WI38 (cell line): ENCODE measurements around the gene MTCH2.

Source experiments
- H3K4me3 ChIP-seq: 2 replicates; pipeline ENCODE4 v1.5.1; 2011; ENCODE audit warnings: low read depth, mild to moderate bottlenecking, control low read depth, low read length
- CTCF ChIP-seq: IDR thresholded peaks from 2 replicates; pipeline ENCODE4 v1.5.1; 2012; ENCODE audit warnings: low read depth, mild to moderate bottlenecking, control low read depth, low read length

MTCH2 gene

GRCh38 chr11:47589977-47590861 is 52.1 kb downstream of the MTCH2 start:
- no peak overlapping the region for H3K4me3 ChIP-seq
- TF ChIP-seq CTCF = no peak

- H3K4me3 ChIP-seq = no peak overlapping the region
- TF ChIP-seq CTCF = no peak
These were observed 52.8 kb downstream of the MTCH2 start for GRCh38 chr11:47589584-47589976.

- H3K4me3 ChIP-seq = no peak overlapping the region
- TF ChIP-seq CTCF = no peak
These were observed 53.2 kb downstream of the MTCH2 start for GRCh38 chr11:47589118-47589517.

GRCh38 chr11:47587723-47588326 is 54.5 kb downstream of the MTCH2 start:
- H3K4me3 ChIP-seq = no peak overlapping the region
- no peak for TF ChIP-seq CTCF

GRCh38 chr11:47587039-47587716 is 55.2 kb downstream of the MTCH2 start:
- no peak for TF ChIP-seq CTCF

GRCh38 chr11:47586098-47586855 is 56.1 kb downstream of the MTCH2 start, which contains the start of gene FAM180B:
Gene FAM180B, plus strand, starts transcription at chr11:47586678. Its CDS starts 91 bp downstream, at chr11:47586769.
- no peak within 1 kb of the TSS for H3K4me3 ChIP-seq
- no peak for TF ChIP-seq CTCF

More at GRCh38 chr11:47587039-47587716, 55.2 kb downstream of the MTCH2 start:
- H3K4me3 ChIP-seq = no peak overlapping the region
